NCI-H146 (cell line): ENCODE measurements around the gene BRSK1.

Experiments used
- DNase-seq: peaks from one replicate; lab custom pipeline; 2025; lab: John Stamatoyannopoulos, UW

The BRSK1 gene

DNA sequence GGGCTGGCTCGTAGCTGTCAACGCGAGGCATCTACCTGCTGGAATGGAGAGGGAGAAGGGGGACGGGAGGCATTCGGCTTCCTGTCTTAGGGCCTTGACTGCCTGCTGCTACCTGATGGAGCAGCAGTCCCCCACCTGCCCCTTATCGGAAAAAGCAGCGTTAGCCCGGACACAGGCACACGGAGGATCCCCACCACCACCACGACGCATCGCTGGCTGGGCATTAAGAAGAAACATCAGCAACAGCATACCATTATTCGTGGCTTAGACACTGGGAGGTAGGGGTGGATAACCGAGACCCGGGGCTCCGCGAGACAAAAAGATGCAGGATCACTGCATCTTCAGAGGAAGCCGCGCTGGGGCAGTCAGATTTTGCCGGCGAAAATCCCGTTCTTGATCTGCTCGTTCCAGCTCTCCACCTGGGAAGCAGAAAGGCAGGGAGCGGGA lies 69.6 kb downstream of the BRSK1 start:
- DNase-seq = no peak

DNA sequence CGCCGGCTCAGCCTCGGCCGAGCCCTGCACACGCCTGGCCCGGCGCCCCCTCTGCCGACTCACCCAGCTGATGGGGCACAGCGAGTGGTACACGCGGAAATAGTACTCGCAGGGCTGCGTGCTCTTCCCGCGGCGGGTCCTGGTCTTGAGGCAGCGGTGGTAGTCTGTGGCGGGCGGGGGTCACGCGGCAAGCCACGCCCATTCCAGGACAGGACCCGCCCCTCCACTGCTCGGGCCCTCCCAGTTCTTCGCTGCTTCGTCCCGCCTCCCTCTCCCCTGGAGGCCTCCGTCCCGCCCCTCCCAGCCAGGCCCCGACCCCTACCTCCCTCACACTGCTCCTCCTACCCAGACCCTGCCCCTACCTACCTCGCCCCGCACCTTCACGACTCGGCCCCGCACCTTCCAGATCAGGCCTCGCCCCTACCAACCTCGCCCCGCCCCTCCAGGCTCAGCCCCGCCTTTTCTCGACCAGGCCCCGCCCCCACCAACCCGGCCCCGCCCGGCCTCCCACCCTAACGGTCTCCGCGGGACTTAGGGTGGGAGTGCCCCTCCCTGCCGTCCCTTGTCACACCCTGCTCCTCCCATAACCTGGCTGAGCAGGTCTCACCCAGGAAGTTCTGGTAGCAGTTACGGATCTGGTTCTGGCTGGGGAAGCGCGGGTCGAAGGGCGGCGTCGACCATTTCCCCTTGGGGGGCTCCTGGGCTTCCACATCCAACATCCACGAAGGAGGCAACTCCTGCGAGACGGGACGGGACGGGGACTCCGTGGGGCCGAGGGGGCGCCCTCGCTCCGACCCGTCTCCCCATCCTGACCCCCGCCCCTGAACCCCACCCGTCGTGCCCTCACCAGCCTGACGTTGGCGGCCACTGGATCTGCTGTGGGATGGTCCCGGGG lies 70.3 kb downstream of the BRSK1 start:
- peak; percentile 68 for DNase-seq

- no peak for DNase-seq
Measured at GRCh38 chr19:55354698-55355212, 71.0 kb downstream of the BRSK1 start, which contains the start of gene COX6B2. COX6B2 (minus strand) TSS chr19:55354719; CDS start chr19:55354521, 198 bp downstream.

- DNase-seq = peak; percentile 26
Measured at GRCh38 chr19:55355213-55355821, 71.5 kb downstream of the BRSK1 start.

DNA sequence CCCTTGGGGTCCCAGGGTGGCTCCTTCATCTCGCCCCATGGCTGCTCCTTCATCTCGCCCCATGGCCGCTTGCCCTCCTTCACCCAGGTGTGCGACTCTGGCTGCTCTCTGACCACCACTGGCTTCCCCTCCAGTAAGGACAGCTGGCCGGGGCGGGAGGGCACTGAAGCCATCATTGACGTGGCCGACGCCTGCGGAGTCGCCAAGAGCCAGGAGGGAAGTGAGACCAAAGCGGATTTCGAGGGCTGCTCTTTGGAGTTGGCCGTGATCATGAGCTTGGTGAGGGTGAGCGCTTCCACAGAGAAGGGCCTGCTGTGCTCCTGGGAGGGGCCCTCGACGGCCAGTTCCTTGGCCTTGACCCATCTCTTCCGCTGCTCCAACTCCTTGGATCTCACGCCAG lies 74.7 kb downstream of the BRSK1 start:
- DNase-seq = no peak

- no peak for DNase-seq
Measured at GRCh38 chr19:55358943-55359908, 75.4 kb downstream of the BRSK1 start.

DNA sequence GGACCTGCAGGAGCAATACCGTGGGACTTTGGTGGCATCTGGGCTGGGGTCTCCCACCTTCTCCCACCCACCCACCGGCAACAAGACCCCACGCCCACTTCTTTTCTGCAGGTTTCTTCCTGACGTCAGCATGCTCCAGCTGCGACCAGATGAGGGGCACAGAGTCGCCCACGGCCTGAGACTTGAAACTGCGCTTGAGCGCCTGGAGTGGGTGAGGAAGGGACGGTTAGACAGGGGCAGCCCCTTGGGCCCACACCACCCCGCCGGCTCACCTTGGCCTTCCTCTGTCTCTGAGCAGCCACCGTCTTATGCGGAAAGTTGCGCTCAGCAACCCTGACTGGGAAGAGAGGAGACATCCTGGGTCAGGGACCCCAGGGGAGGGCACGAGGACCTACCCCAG lies 77.1 kb downstream of the BRSK1 start:
- DNase-seq = no peak
